HUDEP-2 (cell line): ENCODE data around the gene KPTN.
A peak's percentile ranks its signal among the peaks of the same experiment; 100 is the strongest.

Experiments used
- DNase-seq, 76 experiments: peaks; one replicate each; lab custom pipeline; 2025; ENCODE audit not compliant: unreplicated experiment in 76 of 76; lab: John Stamatoyannopoulos, UW

The KPTN gene

GRCh38 chr19:47509170-47509847 is 25.3 kb upstream of the KPTN start:
- DNase-seq, result no peak

GRCh38 chr19:47508721-47509120 is 24.7 kb upstream of the KPTN start:
- DNase-seq, result no peak

DNA sequence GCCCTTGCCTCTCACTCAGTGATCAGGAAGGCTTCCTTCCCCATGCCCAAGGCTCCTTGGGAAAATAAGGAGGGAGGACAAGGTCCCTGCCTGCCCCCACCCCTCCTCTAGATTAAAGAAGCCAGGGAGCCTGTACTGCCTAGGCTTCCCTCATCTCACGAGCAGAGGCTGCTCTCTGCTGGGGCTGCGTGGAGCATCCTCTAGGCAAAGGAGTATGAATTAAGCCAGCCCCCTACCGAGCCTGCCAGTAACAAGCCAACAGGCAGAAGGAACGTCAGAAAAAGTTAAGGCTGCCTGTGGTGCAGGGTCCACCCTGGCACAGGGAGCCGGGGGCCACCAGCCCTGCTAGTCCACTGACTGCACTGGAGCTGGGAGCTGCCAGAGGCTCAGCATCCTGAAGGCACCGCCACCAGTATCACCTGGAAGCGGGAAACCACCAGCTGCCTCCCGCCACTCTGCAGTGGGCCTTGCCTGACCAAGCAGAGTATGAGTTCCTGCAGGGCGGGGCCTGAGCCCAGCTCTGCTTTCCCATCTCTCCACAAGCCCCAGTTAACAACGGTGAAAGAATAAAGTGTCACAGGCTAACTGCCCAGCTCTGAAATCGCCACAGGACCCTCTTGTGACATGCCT is 24.0 kb upstream of the KPTN start:
- no peak for DNase-seq

DNA sequence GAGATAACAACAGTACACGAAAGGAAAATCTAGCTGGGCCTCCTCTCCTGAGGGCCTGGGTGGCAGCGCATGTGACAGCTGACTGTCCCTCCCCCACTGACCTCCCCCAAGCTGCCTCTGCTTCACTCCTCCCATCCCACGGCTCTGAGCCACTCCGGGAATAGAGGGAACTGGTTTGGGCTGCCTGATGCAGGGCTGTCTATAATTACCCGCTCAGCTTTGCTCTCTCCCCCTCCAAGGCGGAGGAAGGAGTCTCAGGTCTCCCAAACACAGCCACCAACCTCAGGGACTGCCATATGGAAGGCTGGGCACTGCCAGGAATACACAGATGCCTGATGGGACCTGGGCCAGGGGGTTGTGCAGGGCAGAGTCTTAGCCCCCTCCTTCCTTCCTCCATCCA is 23.0 kb upstream of the KPTN start:
- DNase-seq, result peak in 3 of 76 experiments; percentile 23 to 53 (median 27)

DNA sequence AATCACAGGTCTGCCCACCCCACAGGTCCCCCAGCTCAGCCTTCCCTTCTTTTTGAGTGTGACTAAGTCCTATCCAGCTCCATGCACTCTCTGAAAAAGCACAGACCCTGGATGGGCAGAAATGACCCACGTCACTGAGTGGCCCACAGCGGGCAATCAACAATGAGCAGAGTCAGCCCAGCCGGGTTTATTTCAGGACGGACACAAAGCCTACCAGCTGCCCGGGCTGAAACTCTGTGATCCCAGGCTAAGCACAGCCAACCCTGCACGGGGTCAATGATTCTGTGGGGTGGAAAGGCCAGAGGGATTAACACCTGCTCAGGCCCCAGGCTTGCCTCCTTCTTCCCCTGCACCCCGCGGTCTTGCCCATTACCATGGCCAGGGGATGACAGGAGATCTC is 22.4 kb upstream of the KPTN start:
- DNase-seq, result no peak

DNA sequence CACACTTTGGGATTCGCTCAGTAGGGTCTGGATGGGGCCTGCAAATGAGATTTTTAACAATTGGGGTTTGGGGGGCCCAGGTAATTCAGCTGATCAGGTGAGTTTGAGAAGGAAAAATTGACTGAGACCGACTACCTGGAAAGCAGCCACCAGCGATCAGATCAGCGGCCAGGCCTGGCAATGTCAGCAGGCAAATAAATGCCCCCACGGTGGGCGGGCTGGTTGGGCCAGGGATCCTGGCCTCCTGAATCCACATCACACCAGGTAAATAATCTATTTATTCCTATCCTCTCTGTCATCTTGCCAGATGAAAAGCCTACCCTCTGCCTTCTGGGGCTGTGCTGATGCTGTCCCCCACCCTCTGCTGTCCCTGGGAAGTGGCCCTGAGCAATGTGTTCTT is 21.5 kb upstream of the KPTN start:
- no peak for DNase-seq

- DNase-seq, result no peak
These were observed 19.8 kb upstream of the KPTN start for GRCh38 chr19:47503826-47504150.

- no peak for DNase-seq
These were observed 19.3 kb upstream of the KPTN start for GRCh38 chr19:47503130-47503825.

DNA sequence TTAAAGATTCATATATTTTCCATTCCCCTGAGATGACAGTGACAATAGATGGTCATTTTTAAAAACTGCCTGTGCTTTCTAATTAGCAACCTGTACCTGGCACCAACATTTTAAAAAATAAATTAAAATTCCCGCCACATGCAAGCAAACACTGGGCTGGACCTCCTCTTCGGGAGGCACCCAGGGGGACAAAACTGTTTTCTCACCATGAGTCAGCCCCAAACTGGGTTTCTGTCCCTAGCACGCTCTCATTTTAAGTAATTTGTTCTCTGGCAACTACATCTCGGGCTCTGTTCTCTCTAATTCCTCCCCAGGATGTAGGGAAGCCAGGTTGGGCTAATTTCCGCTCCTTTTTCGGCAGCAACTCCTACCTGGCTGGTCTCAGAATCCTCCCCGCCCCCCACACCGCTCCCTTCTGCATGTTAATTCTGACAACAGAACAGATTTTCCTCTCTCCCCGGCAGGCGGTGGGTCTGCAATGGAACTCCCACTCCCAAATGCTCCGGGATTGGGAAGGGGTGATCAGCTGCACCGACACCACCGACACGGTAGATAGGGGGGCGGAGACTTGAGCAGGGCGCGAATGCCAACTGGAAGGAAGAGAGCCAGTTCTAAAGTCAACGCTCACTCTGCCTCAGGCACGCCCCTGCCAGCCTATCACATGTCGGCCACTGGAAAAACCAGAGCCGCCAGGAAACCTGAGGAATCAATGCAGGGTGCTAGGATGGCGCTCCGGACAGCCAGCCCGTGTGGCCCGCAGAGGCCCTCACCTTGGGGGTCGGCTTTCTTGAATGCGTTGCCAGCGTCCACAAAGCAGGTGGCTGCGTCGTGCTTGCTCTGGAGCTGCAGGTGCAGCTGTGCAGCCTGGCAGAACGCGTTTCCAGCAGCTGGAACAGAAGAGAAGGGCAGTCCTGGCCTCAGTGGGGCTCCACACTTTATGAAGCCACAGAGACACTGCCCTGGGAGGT is 16.1 kb upstream of the KPTN start:
- DNase-seq, result no peak

- no peak for DNase-seq
These were observed 15.4 kb upstream of the KPTN start for GRCh38 chr19:47499371-47499770.

GRCh38 chr19:47498561-47498960 is 14.5 kb upstream of the KPTN start:
- DNase-seq, result no peak

- DNase-seq, result peak in 54 of 76 experiments; percentile 20 to 86 (median 50)
These were observed 14.0 kb upstream of the KPTN start for GRCh38 chr19:47497821-47498520.

DNA sequence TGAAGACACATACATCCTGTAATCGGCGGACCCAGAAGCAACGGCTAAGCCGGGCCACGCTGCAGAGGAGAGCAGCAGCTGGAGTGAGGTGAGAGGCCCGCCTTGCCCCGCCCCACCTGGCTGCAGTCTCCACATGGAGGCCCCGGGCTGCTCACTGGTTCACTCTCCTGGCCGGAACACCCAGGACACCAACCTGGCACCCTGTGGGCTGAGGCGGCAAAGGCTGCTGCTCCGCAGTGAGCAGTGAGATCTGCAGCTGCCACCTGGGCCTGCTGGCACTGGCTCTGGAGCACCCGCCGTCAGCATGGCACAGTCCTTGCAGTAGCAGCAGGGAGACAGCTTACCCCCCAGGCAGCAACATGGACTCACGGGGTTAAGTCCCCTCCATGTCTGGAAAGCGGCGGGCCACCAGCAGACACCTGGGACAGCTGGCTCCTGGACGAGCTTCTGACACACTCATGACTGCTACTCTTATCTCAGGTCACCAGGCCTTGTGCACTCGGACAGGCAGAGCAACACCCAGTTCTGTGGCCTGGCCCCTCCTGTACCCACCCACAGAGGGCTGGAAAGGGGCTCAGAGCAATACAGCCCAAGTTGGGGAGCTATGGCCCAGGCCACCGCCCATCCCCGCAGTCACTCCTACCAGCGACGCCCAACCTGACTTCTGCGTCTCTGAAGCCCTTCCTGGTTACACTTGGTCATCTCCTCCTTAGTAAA is 13.2 kb upstream of the KPTN start:
- peak in 75 of 76 experiments; percentile 80 to 100 (median 95) for DNase-seq

DNA sequence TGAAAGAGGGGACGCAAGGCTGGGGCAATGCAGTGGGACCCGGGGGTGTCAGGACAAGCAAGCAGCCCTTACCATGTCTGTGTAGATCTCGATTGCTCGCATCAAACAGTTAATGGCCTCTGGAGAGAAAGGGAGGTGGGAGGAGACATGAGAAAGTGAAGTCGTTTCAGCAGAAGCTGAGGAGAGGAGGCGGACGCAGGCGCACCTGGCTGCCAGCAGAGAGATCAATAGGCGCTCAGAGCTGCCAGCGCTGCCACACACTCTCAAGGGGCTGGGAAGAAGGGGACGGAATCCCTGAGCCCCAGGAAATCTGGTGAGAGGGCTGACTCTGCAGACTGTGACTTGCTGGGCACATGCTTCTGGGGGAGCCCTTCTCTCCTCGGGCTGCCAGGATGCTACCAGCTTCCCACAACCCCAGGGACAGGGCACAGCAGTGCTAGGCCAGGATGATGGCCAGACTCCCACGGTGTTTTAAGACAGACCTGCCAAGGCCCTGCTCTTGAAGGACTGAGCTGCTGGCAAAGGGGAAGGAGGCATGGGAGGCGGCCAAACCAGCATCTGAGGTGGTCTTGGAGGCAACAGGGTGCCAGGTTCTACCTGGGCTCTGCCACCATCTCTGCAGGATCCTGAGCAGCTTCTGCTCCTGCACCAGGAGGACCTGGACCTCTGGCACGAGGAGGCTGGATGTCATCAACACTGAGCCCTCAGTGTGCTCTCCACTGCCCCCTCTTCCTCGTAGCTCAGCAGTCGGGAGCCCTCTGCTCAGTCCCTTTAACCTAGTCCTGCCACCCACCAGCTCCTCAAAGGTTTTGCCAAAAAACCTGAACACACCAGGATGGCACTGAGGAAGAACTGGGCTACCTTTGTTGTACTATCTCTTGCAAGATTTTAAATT is 11.7 kb upstream of the KPTN start:
- peak in 17 of 76 experiments; percentile 5 to 58 (median 36) for DNase-seq

DNA sequence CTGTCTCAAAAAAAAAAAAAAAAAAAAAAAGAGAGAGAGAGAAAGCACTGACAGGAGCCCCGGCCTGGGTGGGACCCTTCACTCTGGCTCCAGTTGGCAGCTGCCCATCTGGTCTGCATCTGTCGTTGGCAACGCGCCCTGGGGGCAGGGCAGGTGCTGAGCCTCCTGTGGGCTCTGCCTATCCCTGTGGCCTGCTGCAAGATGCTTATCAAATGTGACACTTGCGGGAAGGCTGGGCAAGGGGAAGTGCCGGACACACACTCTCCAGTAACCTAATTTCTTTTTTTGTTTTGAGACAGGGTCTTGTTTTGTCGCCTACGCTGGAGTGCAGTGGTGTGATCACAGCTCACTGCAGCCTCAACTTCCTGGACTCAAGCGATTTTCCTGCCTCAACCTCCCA is 10.7 kb upstream of the KPTN start:
- peak; percentile 44 to 98 (median 92) for DNase-seq

DNA sequence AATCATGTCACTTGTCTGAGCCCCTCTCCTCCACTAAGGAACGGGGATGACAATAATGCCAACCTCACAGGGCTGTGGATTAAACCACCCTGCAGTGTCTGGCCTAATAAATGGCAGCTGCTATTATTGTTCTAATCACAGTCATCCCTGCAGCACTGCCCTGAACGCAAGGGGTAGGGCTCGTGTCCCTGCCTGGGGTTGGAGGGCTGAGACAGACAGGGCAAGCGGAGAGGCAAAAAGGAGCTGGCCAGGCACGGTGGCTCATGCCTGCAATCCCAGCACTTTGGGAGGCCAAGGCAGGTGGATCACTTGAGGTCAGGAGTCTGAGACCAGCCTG is 10.2 kb upstream of the KPTN start:
- peak in 1 of 76 experiments; percentile 53 for DNase-seq

- no peak for DNase-seq
These were observed 9.6 kb upstream of the KPTN start for GRCh38 chr19:47493378-47494210.
